Keratinocyte (primary cell): ENCODE data around the gene KRTAP21-2. TPM values are rescaled to one million over a fixed set of nuclear protein-coding genes. Genes with fewer than 3 reads are reported as not detected.

Experiments
- DNase-seq: peaks from one replicate; pipeline ENCODE4 v3.0.0-alpha.2; 2011; ENCODE audit warnings: low read depth, missing footprints, low spot score
- FAIRE-seq: peaks from 2 replicates; lab custom pipeline; 2011; peaks lifted over from hg19 to GRCh38; lab: Jason Lieb, UNC
- H2AFZ ChIP-seq: 2 replicates; pipeline ENCODE4 v1.6.0; 2012; ENCODE audit warnings: low read length, control low read depth, inconsistent platforms; ENCODE audit not compliant: control insufficient read depth
- H3K27ac ChIP-seq: 2 replicates; pipeline ENCODE4 v1.5.1; 2011; ENCODE audit warnings: low read length; ENCODE audit not compliant: control insufficient read depth, insufficient read depth
- H3K27me3 ChIP-seq: 3 replicates; pipeline ENCODE4 v1.6.0; 2011; ENCODE audit warnings: low read length; ENCODE audit not compliant: control insufficient read depth, insufficient read depth; ENCODE audit errors: extremely low read depth
- H3K36me3 ChIP-seq, 2 experiments: 2 replicates in 1 of 2; 3 replicates in 1 of 2; pipeline ENCODE4 v1.5.1; 2011; ENCODE audit warnings: low read length in 2 of 2, mild to moderate bottlenecking in 1 of 2; ENCODE audit not compliant: control insufficient read depth in 2 of 2, insufficient read depth in 2 of 2; ENCODE audit errors: extremely low read depth in 1 of 2
- H3K4me1 ChIP-seq: 3 replicates; pipeline ENCODE4 v1.5.1; 2011; ENCODE audit warnings: low read length; ENCODE audit not compliant: control insufficient read depth, insufficient read depth; ENCODE audit errors: extremely low read depth
- H3K4me2 ChIP-seq: 3 replicates; pipeline ENCODE4 v1.6.0; 2011; ENCODE audit warnings: low read depth, low read length; ENCODE audit not compliant: control insufficient read depth, insufficient read depth; ENCODE audit errors: extremely low read depth
- H3K4me3 ChIP-seq, 3 experiments: fragments of 200-600 bp in 1 of 3; sonication (generic) in 1 of 3; 2 replicates in 2 of 3; 3 replicates in 1 of 3; pipeline ENCODE4 v1.5.1; 2011 to 2016; ENCODE audit warnings: low read length in 3 of 3, mild to moderate bottlenecking in 3 of 3, control low read depth in 2 of 3, inconsistent platforms in 1 of 3, low read depth in 1 of 3, mixed read lengths in 1 of 3, mixed run types in 1 of 3, moderate library complexity in 1 of 3; ENCODE audit not compliant: control insufficient read depth in 2 of 3, insufficient read depth in 2 of 3; ENCODE audit errors: extremely low read depth in 1 of 3
- H3K79me2 ChIP-seq: 2 replicates; pipeline ENCODE4 v1.6.0; 2012; ENCODE audit warnings: low read length; ENCODE audit not compliant: control insufficient read depth, insufficient read depth
- H3K9ac ChIP-seq: 3 replicates; pipeline ENCODE4 v1.6.0; 2011; ENCODE audit warnings: low read length; ENCODE audit not compliant: control insufficient read depth, insufficient read depth; ENCODE audit errors: extremely low read depth
- H3K9me1 ChIP-seq: 3 replicates; pipeline ENCODE4 v1.6.0; 2011; ENCODE audit warnings: low read length; ENCODE audit not compliant: control insufficient read depth, insufficient read depth; ENCODE audit errors: extremely low read depth
- H3K9me3 ChIP-seq: 2 replicates; pipeline ENCODE4 v1.5.1; 2012; ENCODE audit warnings: low read depth, low read length; ENCODE audit not compliant: control insufficient read depth
- H4K20me1 ChIP-seq: 3 replicates; pipeline ENCODE4 v1.6.0; 2011; ENCODE audit warnings: low read length; ENCODE audit not compliant: control insufficient read depth, insufficient read depth; ENCODE audit errors: extremely low read depth
- CTCF ChIP-seq, 3 experiments: IDR thresholded peaks in 1 of 3; conservative IDR thresholded peaks in 1 of 3; optimal IDR thresholded peaks in 1 of 3; 2 replicates in 2 of 3; 3 replicates in 1 of 3; pipeline versions ENCODE3 to v1.5.1; 2011; ENCODE audit warnings: low read length in 3 of 3, mild to moderate bottlenecking in 3 of 3, moderate library complexity in 2 of 3, control low read depth in 1 of 3, inconsistent platforms in 1 of 3; ENCODE audit not compliant: insufficient read depth in 2 of 3; ENCODE audit errors: extremely low read depth in 1 of 3
- EZH2 ChIP-seq: IDR thresholded peaks from one replicate; pipeline ENCODE4 v1.6.1; 2012; ENCODE audit warnings: inconsistent platforms, mild to moderate bottlenecking, low read length, moderate library complexity
- dilution Hi-C: fragments of 300-500 bp; cut with MboI; formaldehyde crosslinking; loops from one replicate; pipeline ENCODE4 v1.7.0; 2020; ENCODE audit warnings: low sequenced_read_pairs; ENCODE audit not compliant: extremely low pct_ligation_motif_present
- polyA plus RNA-seq, 5 experiments: library from polyadenylated mRNA; depleted of rRNA in 3 of 5; stranded (reverse) in 3 of 5; stranded (forward) in 1 of 5; unstranded in 1 of 5; fragments of >200 nt; gene quantifications; 1 replicate in 1 of 5; 2 replicates in 3 of 5; 3 replicates in 1 of 5; pipeline versions ENCODE4 v1.2.1 to v1.2.3, GENCODE V29; 2011 to 2012; ENCODE audit warnings: missing spikeins in 2 of 5, low read depth in 1 of 5, low replicate concordance in 1 of 5

KRTAP21-2 gene
- polyA plus RNA-seq, 1 donor (not counting 4 experiments of a cell fraction or from before 2014, with no cell fraction given), result not detected

- Histone ChIP-seq H3K4me3 (no peak overlapping the region), H3K9ac (no peak overlapping the region), H2AFZ (no peak overlapping the region), H3K36me3 (no peaks in the 10 kb centered on the region), H4K20me1 (no peaks in the 10 kb centered on the region), H3K79me2 (no peaks in the 10 kb centered on the region), H3K4me1 (peaks cover 27% of the 10 kb centered on the region), H3K4me2 (no peak overlapping the region), H3K9me3 (no peaks in the 10 kb centered on the region), H3K27ac (peak overlapping the region; percentile 81), H3K27me3 (no peaks in the 10 kb centered on the region), H3K9me1 (no peaks in the 10 kb centered on the region)
- TF ChIP-seq CTCF (optimal IDR thresholded peaks at IDR 0.05 in 1 of 3, IDR thresholded peaks at IDR 0.05 in 1 of 3, conservative IDR thresholded peaks at IDR 0.05 in 1 of 3; ENCODE audit: extremely low read depth in 1 of 3, insufficient read depth in 2 of 3, low read length in 3 of 3) (no peak), EZH2 (no peak)
- DNase-seq, result no peak
- dilution Hi-C loops, result no loop called here
- no peak for FAIRE-seq
These were observed 27.7 kb downstream of the KRTAP21-2 start for GRCh38 chr21:30719401-30719800.

- no peak within 1 kb of the TSS for H2AFZ ChIP-seq
- H3K27me3 ChIP-seq, result no peaks in the 10 kb centered on the region
- H3K27ac ChIP-seq, result peak within 1 kb of the TSS; percentile 81
- peak; percentile 9 for FAIRE-seq
- H3K9me1 ChIP-seq, result no peaks in the 10 kb centered on the region
- no peak within 1 kb of the TSS for H3K4me3 ChIP-seq
- H3K36me3 ChIP-seq, result no peaks in the 10 kb centered on the region
- peak within 1 kb of the TSS; percentile 55 for H3K4me2 ChIP-seq
- no peaks in the 10 kb centered on the region for H3K9me3 ChIP-seq
- no peaks in the 10 kb centered on the region for H4K20me1 ChIP-seq
- no peaks in the 10 kb centered on the region for H3K79me2 ChIP-seq
- dilution Hi-C loops, result no loop called here
- TF ChIP-seq CTCF (optimal IDR thresholded peaks at IDR 0.05 in 1 of 3, IDR thresholded peaks at IDR 0.05 in 1 of 3, conservative IDR thresholded peaks at IDR 0.05 in 1 of 3; ENCODE audit: extremely low read depth in 1 of 3, insufficient read depth in 2 of 3, low read length in 3 of 3) (no peak), EZH2 (no peak)
- peak within 1 kb of the TSS; percentile 34 for H3K9ac ChIP-seq
- H3K4me1 ChIP-seq, result peaks cover 27% of the 10 kb centered on the region
- peak; percentile 69 for DNase-seq
These were observed 28.7 kb downstream of the KRTAP21-2 start, which contains the start of gene KRTAP21-3 for GRCh38 chr21:30718239-30718909. TSS of gene KRTAP21-3 (minus strand) at chr21:30718777. CDS start at chr21:30718759, 18 bp downstream.
